Activated CD4-positive, CD25-positive, alpha-beta regulatory T cell treated with anti-CD3 and anti-CD28 coated beads, Interleukin-2, amount 50 U/mL, for 24 hours (primary cell): ENCODE data around the gene SHANK2.
"Not testable (repeated sequence)": the region's sequence is repeated elsewhere in the genome, so short reads cannot be mapped to it uniquely, and the experiment has no call there.

Experiments used
- ATAC-seq, 2 donors: fragments of 150-1000 bp; cut with Tn5 transposase; one replicate each; pipeline ENCODE4 v1.10.0; 2021; ENCODE audit warnings: mild to moderate bottlenecking in 1 of 2, moderate library complexity in 1 of 2

The SHANK2 gene

GRCh38 chr11:71242391-71242790 is 10.0 kb downstream of the SHANK2 start:
- ATAC-seq, result no peak

DNA sequence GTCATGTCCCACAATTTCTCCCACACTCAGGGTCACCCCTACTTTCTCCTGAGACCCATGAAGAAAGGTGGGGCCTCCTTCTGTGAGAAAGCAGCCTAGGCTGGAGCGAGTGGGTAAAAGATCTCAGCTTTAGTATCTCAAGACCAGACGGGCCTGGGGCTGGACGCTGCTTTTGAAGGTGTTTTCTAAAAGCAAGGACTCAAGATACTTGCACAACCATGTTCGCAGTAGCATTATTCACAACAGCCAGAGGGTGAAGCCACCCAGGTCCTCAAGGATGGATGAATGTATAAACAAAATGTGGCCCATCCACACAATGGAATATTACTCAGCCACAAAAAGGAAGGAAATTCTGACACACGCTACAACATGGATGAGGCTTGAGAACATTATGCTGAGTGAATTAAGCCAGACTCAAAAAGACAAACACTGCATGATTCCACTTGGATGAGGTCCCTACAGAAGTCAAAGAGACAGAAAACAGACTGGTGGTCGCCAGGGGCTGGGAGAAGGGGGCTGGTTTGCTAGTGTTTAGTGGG is 10.6 kb downstream of the SHANK2 start:
- no peak for ATAC-seq

DNA sequence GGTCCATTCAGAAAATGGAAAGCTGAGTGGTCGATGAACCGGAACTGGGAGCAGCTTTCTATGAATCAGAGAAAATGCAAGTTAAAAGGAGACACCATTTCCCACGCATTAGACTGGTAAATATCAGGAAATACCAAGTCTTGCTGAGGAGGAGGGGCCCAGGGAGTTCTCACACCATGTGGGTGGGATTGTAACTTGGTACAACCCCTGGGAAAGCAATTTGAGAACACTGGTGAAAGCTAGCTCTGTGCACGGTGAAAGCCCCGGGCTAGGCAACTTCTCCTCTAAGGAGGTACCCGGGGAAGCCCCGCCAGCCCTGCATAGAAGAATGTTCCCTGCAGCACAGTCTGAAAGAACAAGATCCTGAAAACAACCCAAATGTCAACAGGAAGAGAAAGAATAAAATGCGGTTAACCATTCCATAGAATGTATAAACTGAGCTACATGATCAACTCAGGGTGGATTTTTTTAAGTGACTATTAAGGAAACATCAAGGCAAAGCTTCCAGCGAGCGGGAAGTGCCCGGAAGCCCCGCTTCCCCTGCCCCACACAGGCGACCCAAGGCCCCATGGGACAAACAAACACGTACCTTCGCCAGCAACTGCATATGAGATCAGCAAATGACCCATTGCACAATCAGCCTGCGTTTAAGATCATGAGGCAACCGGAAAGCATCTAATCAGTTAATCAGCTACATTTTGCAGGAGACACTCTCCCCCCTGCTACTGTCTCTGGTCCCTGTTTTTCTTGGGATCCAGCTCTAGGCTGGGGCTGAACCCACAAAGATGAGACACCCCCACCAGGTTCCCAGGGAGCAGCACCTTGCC is 11.3 kb downstream of the SHANK2 start:
- ATAC-seq, result no peak

GRCh38 chr11:71240061-71240690 is 12.2 kb downstream of the SHANK2 start:
- no peak for ATAC-seq

DNA sequence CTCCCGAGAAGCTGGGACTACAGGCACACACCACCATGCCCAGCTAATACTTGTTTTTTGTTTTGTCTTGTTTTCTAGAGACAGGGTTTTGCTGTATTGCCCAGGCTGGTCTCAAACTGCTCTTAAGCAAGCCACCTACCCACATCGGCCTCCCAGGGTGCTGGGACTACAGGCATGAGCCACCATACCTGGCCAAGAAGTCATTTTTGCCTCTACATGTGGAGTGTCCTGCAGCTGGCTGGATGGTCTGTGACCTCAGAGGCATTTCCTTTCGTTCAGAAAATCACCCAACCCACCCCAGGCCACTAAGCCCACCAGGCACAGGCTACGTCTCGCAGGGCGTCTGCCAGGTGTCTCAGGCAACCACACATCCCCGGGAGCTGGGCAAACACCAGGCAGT is 12.8 kb downstream of the SHANK2 start:
- no peak for ATAC-seq

- ATAC-seq, result no peak
These were observed 13.4 kb downstream of the SHANK2 start for GRCh38 chr11:71238941-71239340.

DNA sequence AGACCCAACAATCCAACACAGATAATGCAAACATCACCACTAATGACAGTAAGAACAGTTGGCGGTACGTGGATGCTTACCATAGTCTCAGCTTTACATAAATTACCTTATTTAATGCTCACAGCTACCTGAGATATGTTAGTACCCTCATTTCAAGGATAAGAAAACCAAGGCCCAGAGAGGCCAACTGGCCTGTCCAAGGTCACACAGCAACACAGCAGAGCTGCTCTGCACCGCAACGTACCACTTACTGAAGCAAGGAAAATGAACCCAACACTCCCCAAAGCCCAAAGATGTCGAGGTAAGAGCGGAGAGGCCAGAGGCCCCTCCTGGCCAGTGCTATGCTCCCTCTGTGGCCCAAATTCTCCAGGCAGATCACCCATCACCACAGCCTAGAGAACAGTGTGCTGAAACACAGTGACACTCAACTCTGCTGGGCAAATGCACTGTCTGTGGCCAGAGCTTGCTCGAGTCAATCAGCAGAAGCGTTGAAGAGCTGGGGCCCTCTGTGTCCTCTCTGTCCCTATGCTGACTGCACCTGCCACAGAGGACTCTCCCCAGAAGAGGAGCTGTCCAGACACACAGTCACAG is 14.0 kb downstream of the SHANK2 start:
- no peak for ATAC-seq

DNA sequence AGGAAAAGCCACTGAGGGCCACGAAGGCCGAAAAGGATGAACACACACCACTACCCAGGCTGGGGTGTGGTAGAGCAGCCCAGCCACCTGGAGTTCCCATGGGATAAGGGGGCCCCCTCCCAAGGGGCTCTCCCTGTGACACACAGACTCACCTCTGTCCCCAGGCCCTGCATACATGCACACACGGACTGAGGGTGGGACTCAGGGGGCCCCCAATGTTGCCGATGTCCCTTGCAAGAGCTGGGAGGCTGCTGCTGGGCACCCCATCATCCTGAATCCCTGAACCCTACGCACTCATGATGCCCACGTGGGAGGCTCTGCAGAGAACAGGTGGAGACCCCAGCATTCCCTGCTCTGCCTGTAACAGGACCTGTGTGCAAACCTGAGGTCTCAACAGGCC is 14.5 kb downstream of the SHANK2 start:
- no peak for ATAC-seq

DNA sequence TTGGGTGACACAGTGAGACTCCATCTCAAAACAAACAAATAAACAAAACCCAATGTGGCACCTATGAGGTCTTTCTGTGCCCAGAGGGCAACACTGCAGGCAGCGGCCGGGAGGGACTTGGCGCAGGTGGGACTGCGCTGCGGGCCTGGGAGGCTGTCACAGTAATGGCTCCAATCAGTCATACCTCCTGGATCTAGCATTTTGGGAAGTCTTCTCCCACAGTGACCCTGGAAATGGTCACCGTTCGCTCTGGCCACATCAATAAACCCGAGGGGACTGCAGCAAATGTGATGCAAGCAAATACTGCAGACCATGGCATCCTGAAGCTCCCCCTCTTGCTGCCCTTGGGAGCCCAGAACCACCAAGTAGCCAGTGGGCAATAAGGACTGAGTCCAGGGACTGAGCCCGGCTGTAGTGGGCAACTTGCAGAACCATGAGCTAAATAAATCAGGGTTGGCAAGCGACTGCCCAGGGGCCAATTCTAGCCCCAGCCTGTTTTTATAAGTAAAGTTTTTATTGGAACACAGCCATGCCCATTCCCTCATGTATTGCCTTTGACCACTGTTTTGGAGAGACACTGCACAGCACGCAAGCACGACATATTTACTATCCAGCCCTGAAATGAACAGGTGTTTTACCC is 15.4 kb downstream of the SHANK2 start:
- no peak for ATAC-seq

- ATAC-seq, result no peak
These were observed 16.7 kb downstream of the SHANK2 start for GRCh38 chr11:71235719-71236118.

- ATAC-seq, result not testable (repeated sequence)
These were observed 18.2 kb downstream of the SHANK2 start for GRCh38 chr11:71233896-71234852.

DNA sequence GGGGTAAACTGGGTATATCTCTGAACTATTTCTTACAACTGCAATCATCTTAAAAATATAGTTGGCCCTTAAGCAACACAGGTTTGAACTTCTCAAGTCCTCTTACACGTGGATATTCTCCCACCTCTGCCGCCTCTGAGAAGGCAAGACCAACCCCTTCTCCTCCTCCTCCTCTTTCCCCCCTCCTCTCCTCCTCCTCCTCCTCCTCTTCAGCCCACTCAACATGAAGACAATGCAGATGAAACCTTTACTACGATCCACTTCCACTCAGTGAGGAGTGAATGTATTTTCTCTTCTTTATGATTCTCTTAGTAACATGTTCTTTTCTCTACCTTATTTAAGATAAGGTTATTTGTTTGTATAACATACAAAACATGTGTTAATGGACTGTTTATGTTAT is 20.0 kb downstream of the SHANK2 start:
- ATAC-seq, result no peak

GRCh38 chr11:71228961-71229360 is 23.4 kb downstream of the SHANK2 start:
- no peak for ATAC-seq

DNA sequence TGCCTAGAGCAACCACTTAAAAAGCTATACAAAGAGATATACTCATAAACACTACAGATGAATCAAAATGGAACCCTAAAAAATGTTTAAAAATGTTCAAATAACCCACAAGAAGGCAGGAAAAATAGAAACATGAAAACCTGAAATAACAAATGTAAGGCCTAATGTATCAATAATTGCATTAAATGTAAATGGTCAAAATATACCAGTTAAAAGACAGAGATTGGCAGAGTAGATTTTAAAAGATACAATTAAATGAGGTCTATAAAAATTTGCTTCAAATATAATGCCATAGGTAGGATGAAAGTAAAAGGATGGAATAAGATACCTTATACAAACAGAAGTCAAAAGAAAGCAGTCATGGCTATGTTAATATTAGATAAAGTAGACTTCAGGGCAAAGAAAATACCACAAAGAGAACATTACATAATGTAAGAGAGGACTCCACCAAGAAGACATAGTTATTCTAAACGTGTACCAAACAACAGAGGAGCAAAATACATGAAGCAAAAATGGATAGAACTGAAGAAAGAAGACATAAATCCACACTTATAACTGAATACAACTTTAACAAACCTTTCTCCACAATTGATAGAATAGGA is 25.2 kb downstream of the SHANK2 start:
- no peak for ATAC-seq

GRCh38 chr11:71223671-71224660 is 28.4 kb downstream of the SHANK2 start:
- no peak for ATAC-seq

DNA sequence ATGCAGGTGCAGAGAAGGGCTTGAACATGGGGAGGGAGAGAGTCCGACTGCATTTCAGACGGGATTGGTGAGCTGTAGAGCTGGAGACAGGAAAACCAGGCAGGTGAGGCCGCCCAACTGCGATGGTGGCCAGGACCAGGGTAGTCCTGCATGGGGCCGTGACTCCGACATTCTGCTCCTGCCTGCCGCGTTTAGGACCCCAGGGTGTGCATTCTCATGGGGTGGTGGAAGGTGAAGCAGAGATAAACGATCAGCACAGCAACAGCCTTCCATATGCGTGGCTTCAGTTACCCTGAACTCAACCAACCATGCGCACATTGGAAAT is 29.3 kb downstream of the SHANK2 start:
- no peak for ATAC-seq

GRCh38 chr11:71222318-71223080 is 29.9 kb downstream of the SHANK2 start:
- ATAC-seq, result no peak

GRCh38 chr11:71221821-71222220 is 30.6 kb downstream of the SHANK2 start:
- no peak for ATAC-seq

GRCh38 chr11:71221201-71221600 is 31.2 kb downstream of the SHANK2 start:
- ATAC-seq, result no peak
